ENCODE data around the gene DBF4. TPM values are rescaled to one million over a fixed set of nuclear protein-coding genes. Genes with fewer than 3 reads are reported as not detected.
A peak's percentile ranks its signal among the peaks of the same experiment; 100 is the strongest.

Gene DBF4
- total RNA-seq, 1 experiment from 2014 or later: 22.0 TPM

GRCh38 chr7:87926581-87927461 is 50.5 kb downstream of the DBF4 start:
- no TSS peak for BruUV-seq (replicated peaks)
- Mint-ChIP-seq H3K4me3 (ENCODE audit: low read depth, unreplicated experiment) (no peak overlapping the region), H3K36me3 (ENCODE audit: insufficient read depth, unreplicated experiment) (no peaks in the 10 kb centered on the region), H3K9me3 (ENCODE audit: low read depth, unreplicated experiment) (no peaks in the 10 kb centered on the region), H3K4me1 (ENCODE audit: low read depth, unreplicated experiment) (no peaks in the 10 kb centered on the region), H3K27ac (ENCODE audit: unreplicated experiment) (no peak overlapping the region), H3K27me3 (ENCODE audit: unreplicated experiment) (peaks cover 18% of the 10 kb centered on the region)
- no peak for DNase-seq
- no peak for TF ChIP-seq CTCF (IDR thresholded peaks at IDR 0.05; ENCODE audit: unreplicated experiment)
- intact Hi-C loops (cut with micrococcal nuclease; ENCODE audit: unreplicated experiment): no loop called here
- CTCF ChIA-PET: no interaction called here

DNA sequence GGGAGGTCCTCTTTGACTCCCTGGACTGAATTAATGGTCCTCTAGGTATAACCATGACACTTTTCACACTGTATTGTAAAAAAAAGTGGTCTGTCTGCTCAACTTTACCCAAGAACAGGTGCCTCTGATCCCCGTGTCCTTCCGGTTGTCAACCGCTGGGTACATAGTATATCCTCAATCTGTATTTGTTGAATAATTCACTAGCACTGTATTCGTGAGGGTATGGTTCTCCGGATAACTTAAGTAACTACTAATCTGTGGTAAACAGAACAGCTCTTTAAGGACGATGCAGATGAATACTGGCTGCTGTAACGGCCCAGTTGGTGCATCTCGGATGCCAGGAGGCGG is 57.3 kb downstream of the DBF4 start:
- CTCF ChIA-PET: interaction anchor here (0.9 to 1.0 kb wide), 2 partner anchors 11 to 26 kb away, joined by 3 to 4 read pairs; no protein-coding TSS in a partner anchor
- DNase-seq: no peak
- Mint-ChIP-seq H3K4me1 (ENCODE audit: low read depth, unreplicated experiment) (no peaks in the 10 kb centered on the region), H3K36me3 (ENCODE audit: insufficient read depth, unreplicated experiment) (peaks cover 10% of the 10 kb centered on the region), H3K27ac (ENCODE audit: unreplicated experiment) (no peak overlapping the region), H3K4me3 (ENCODE audit: low read depth, unreplicated experiment) (peak overlapping the region; percentile 74), H3K27me3 (ENCODE audit: unreplicated experiment) (peaks cover 18% of the 10 kb centered on the region), H3K9me3 (ENCODE audit: low read depth, unreplicated experiment) (no peaks in the 10 kb centered on the region)
- TF ChIP-seq CTCF (IDR thresholded peaks at IDR 0.05; ENCODE audit: unreplicated experiment): no peak
- no TSS peak for BruUV-seq (replicated peaks)
- intact Hi-C loops (cut with micrococcal nuclease; ENCODE audit: unreplicated experiment): no loop called here

DNA sequence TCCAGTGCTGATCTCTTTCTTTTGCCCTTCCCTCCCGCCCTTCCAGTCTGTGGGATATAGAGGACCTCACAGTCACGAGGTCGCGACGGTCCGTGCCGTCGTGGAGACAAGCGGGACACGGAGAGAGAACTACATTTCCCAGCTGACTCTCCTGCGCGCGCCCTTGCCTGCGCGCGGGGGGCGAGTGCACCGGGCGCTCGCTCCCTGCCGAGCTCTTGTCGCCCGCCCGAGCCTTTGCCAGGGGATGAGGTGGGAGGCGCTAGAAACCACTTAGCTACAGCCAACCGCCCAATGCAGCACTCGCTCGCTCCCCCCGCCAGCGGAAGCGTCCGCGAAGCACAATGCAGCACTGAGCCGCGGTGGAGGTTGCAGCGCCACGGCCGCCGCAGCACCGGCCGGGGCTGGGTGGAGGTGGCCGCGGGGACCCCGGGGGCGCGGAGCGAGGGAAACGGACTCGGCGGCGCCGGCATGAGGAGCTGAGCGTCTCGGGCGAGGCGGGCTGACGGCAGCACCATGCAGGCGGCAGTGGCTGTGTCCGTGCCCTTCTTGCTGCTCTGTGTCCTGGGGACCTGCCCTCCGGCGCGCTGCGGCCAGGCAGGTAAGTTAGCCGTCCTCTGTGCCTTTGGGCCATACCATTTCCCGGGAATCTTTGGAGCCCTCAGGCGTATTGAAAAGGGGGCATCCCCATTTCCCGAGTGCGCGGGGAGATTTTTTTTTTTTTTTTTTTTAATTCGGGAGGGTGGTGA is 57.8 kb downstream of the DBF4 start, which contains the start of gene ADAM22:
Gene ADAM22 (plus strand): TSS at position 299 of the 746 bp plus-strand sequence. CDS start 215 bp downstream, at position 514.
- H3K36me3 Mint-ChIP-seq (ENCODE audit: insufficient read depth, unreplicated experiment): peaks cover 10% of the 10 kb centered on the region
- no peaks in the 10 kb centered on the region for H3K9me3 Mint-ChIP-seq (ENCODE audit: low read depth, unreplicated experiment)
- no peak within 1 kb of the TSS for H3K27ac Mint-ChIP-seq (ENCODE audit: unreplicated experiment)
- H3K4me1 Mint-ChIP-seq (ENCODE audit: low read depth, unreplicated experiment): no peaks in the 10 kb centered on the region
- BruUV-seq (replicated peaks): no TSS peak
- TF ChIP-seq CTCF (IDR thresholded peaks at IDR 0.05; ENCODE audit: unreplicated experiment): no peak
- peaks cover 17% of the 10 kb centered on the region for H3K27me3 Mint-ChIP-seq (ENCODE audit: unreplicated experiment)
- H3K4me3 Mint-ChIP-seq (ENCODE audit: low read depth, unreplicated experiment): peak within 1 kb of the TSS; percentile 74
- intact Hi-C loops (cut with micrococcal nuclease; ENCODE audit: unreplicated experiment): no loop called here
- DNase-seq: peak; percentile 78
- CTCF ChIA-PET: interaction anchor here (0.7 to 1.3 kb wide), 5 partner anchors 12 to 461 kb away, joined by 3 to 7 read pairs (median 4); no protein-coding TSS in a partner anchor

DNA sequence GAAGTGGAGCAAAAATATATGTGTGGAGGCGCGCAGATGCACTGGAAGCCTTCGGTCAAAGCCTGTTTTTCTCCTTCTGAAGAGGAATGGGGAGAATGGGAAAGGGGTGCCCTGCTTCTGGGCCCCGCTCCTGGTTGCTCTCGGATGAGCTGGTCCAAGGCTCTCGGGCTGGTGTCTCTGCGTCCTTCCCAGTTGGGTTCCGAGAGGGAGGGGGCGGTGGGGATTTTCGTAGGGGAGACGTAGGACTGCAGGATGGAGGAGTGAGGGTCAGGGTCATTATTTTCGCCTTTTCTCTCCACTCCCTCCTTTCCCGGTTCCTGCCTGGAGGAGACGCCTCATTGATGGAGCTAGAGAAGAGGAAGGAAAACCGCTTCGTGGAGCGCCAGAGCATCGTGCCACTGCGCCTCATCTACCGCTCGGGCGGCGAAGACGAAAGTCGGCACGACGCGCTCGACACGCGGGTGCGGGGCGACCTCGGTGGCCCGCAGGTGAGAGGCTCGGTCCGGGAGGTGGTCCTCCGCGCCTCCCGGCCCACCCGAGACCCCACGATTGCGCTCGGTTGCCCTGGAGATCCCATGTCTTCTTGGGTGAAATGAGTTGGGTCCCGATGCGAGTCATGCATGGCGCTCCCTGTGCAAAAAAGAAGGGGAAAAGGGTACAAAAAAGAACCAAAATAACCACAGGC is 58.5 kb downstream of the DBF4 start:
- Mint-ChIP-seq H3K9me3 (ENCODE audit: low read depth, unreplicated experiment) (no peaks in the 10 kb centered on the region), H3K4me1 (ENCODE audit: low read depth, unreplicated experiment) (no peaks in the 10 kb centered on the region), H3K4me3 (ENCODE audit: low read depth, unreplicated experiment) (peak overlapping the region; percentile 74), H3K36me3 (ENCODE audit: insufficient read depth, unreplicated experiment) (peaks cover 10% of the 10 kb centered on the region), H3K27me3 (ENCODE audit: unreplicated experiment) (peaks cover 10% of the 10 kb centered on the region), H3K27ac (ENCODE audit: unreplicated experiment) (no peak overlapping the region)
- no peak for TF ChIP-seq CTCF (IDR thresholded peaks at IDR 0.05; ENCODE audit: unreplicated experiment)
- DNase-seq: no peak
- CTCF ChIA-PET: interaction anchor here (0.6 to 1.3 kb wide), 5 partner anchors 12 to 460 kb away, joined by 4 to 7 read pairs (median 4); no protein-coding TSS in a partner anchor
- BruUV-seq (replicated peaks): no TSS peak
- intact Hi-C loops (cut with micrococcal nuclease; ENCODE audit: unreplicated experiment): no loop called here
